ENCODE data around the gene ATOSB.

The ATOSB gene

GRCh38 chr9:35102769-35103659 lies 12.6 kb downstream of the ATOSB start, which contains the start of gene STOML2:
Gene STOML2 (minus strand): TSS chr9:35103131. CDS start chr9:35103094, 37 bp downstream.
- DNase-seq (ENCODE audit: insufficient read length) (peak; percentile 96), FAIRE-seq (peak; percentile 99)
- TF ChIP-seq TAF1 (IDR thresholded peaks at IDR 0.05; ENCODE audit: borderline replicate concordance, low read depth, low read length) (peak; percentile 92), POLR2AphosphoS5 (IDR thresholded peaks at IDR 0.05; ENCODE audit: low read depth, low read length) (peak; percentile 81), POLR2A (IDR thresholded peaks at IDR 0.05; ENCODE audit: low read depth, low read length) (peak; percentile 86; the same call in 1 of the 2 replicates)

GRCh38 chr9:35102465-35102768 lies 13.2 kb downstream of the ATOSB start:
- TF ChIP-seq POLR2A (IDR thresholded peaks at IDR 0.05; ENCODE audit: low read depth, low read length), result no peak
- TF ChIP-seq POLR2AphosphoS5 (IDR thresholded peaks at IDR 0.05; ENCODE audit: low read depth, low read length), result no peak
- TF ChIP-seq TAF1 (IDR thresholded peaks at IDR 0.05; ENCODE audit: borderline replicate concordance, low read depth, low read length), result no peak
- FAIRE-seq (no peak), DNase-seq (ENCODE audit: insufficient read length) (no peak)

- TF ChIP-seq POLR2AphosphoS5 (IDR thresholded peaks at IDR 0.05; ENCODE audit: low read depth, low read length) (no peak), TAF1 (IDR thresholded peaks at IDR 0.05; ENCODE audit: borderline replicate concordance, low read depth, low read length) (no peak), POLR2A (IDR thresholded peaks at IDR 0.05; ENCODE audit: low read depth, low read length) (no peak)
- no peak for DNase-seq (ENCODE audit: insufficient read length)
- FAIRE-seq, result no peak
Measured at GRCh38 chr9:35097573-35097972, 18.1 kb downstream of the ATOSB start.

- peak; percentile 97 for FAIRE-seq
- peak; percentile 89 for DNase-seq (ENCODE audit: insufficient read length)
- TF ChIP-seq TAF1 (IDR thresholded peaks at IDR 0.05; ENCODE audit: borderline replicate concordance, low read depth, low read length) (no peak), POLR2AphosphoS5 (IDR thresholded peaks at IDR 0.05; ENCODE audit: low read depth, low read length) (peak; percentile 94), POLR2A (IDR thresholded peaks at IDR 0.05; ENCODE audit: low read depth, low read length) (peak; percentile 91)
Measured at GRCh38 chr9:35096035-35096849, 19.4 kb downstream of the ATOSB start, which contains the start of gene PIGO. Gene PIGO (minus strand): TSS chr9:35096591. CDS start chr9:35095565, 1,026 bp downstream.

- TF ChIP-seq POLR2AphosphoS5 (IDR thresholded peaks at IDR 0.05; ENCODE audit: low read depth, low read length), result no peak
- no peak for TF ChIP-seq TAF1 (IDR thresholded peaks at IDR 0.05; ENCODE audit: borderline replicate concordance, low read depth, low read length)
- no peak for TF ChIP-seq POLR2A (IDR thresholded peaks at IDR 0.05; ENCODE audit: low read depth, low read length)
- DNase-seq (ENCODE audit: insufficient read length) (no peak), FAIRE-seq (no peak)
Measured at GRCh38 chr9:35091536-35091935, 24.1 kb downstream of the ATOSB start.

- DNase-seq (ENCODE audit: insufficient read length) (no peak), FAIRE-seq (no peak)
- TF ChIP-seq POLR2A (IDR thresholded peaks at IDR 0.05; ENCODE audit: low read depth, low read length) (no peak), TAF1 (IDR thresholded peaks at IDR 0.05; ENCODE audit: borderline replicate concordance, low read depth, low read length) (no peak), POLR2AphosphoS5 (IDR thresholded peaks at IDR 0.05; ENCODE audit: low read depth, low read length) (no peak)
Measured at GRCh38 chr9:35089434-35089833, 26.2 kb downstream of the ATOSB start.

- FAIRE-seq, result no peak
- no peak for TF ChIP-seq TAF1 (IDR thresholded peaks at IDR 0.05; ENCODE audit: borderline replicate concordance, low read depth, low read length)
- TF ChIP-seq POLR2A (IDR thresholded peaks at IDR 0.05; ENCODE audit: low read depth, low read length), result no peak
- no peak for TF ChIP-seq POLR2AphosphoS5 (IDR thresholded peaks at IDR 0.05; ENCODE audit: low read depth, low read length)
- DNase-seq (ENCODE audit: insufficient read length), result no peak
Measured at GRCh38 chr9:35085078-35085477, 30.6 kb downstream of the ATOSB start.

- TF ChIP-seq POLR2A (IDR thresholded peaks at IDR 0.05; ENCODE audit: low read depth, low read length) (peak; percentile 78), TAF1 (IDR thresholded peaks at IDR 0.05; ENCODE audit: borderline replicate concordance, low read depth, low read length) (peak; percentile 45; the same call in 1 of the 2 replicates), POLR2AphosphoS5 (IDR thresholded peaks at IDR 0.05; ENCODE audit: low read depth, low read length) (peak; percentile 81; the same call in 1 of the 2 replicates)
- FAIRE-seq (peak; percentile 99), DNase-seq (ENCODE audit: insufficient read length) (peak; percentile 94)
Measured at GRCh38 chr9:35079426-35080341, 36.0 kb downstream of the ATOSB start, which contains the start of gene FANCG. Gene FANCG (minus strand): TSS chr9:35079942. CDS start chr9:35079524, 418 bp downstream.

GRCh38 chr9:35079041-35079425 lies 36.6 kb downstream of the ATOSB start:
- FAIRE-seq, result peak; percentile 42
- DNase-seq (ENCODE audit: insufficient read length), result no peak
- TF ChIP-seq POLR2AphosphoS5 (IDR thresholded peaks at IDR 0.05; ENCODE audit: low read depth, low read length) (no peak), TAF1 (IDR thresholded peaks at IDR 0.05; ENCODE audit: borderline replicate concordance, low read depth, low read length) (no peak), POLR2A (IDR thresholded peaks at IDR 0.05; ENCODE audit: low read depth, low read length) (no peak)

- DNase-seq (ENCODE audit: insufficient read length) (no peak), FAIRE-seq (no peak)
- TF ChIP-seq POLR2AphosphoS5 (IDR thresholded peaks at IDR 0.05; ENCODE audit: low read depth, low read length), result no peak
- no peak for TF ChIP-seq POLR2A (IDR thresholded peaks at IDR 0.05; ENCODE audit: low read depth, low read length)
- TF ChIP-seq TAF1 (IDR thresholded peaks at IDR 0.05; ENCODE audit: borderline replicate concordance, low read depth, low read length), result no peak
Measured at GRCh38 chr9:35078066-35078465, 37.6 kb downstream of the ATOSB start.
